ENCODE measurements around the gene IL17B. TPM values are rescaled to one million over a fixed set of nuclear protein-coding genes. Genes with fewer than 3 reads are reported as not detected.
A peak's percentile ranks its signal among the peaks of the same experiment; 100 is the strongest.

The IL17B gene
- total RNA-seq, 4 donors from 2014 or later, result not detected

GRCh38 chr5:149413477-149414210, 34.6 kb upstream of the IL17B start:
- H3K9me3 ChIP-seq, result no peaks in the 10 kb centered on the region
- TF ChIP-seq POLR2A (IDR thresholded peaks at IDR 0.05) (no peak), CTCF (IDR thresholded peaks at IDR 0.05) (no peak)
- no peaks in the 10 kb centered on the region for H3K27me3 ChIP-seq
- H3K4me3 ChIP-seq, result peak overlapping the region in 1 of 4 donors; percentile 55
- H3K4me1 ChIP-seq, result peaks cover 0 to 13% (median 0%) of the 10 kb centered on the region in 4 donors
- peaks cover 0 to 6% (median 0%) of the 10 kb centered on the region in 3 donors for H3K36me3 ChIP-seq
- peak overlapping the region; percentile 35 to 90 (median 66) for H3K27ac ChIP-seq
- DNase-seq, result no peak

GRCh38 chr5:149412783-149413476, 33.8 kb upstream of the IL17B start:
- Histone ChIP-seq H3K9me3 (no peaks in the 10 kb centered on the region), H3K36me3 (peaks cover 0 to 6% (median 0%) of the 10 kb centered on the region in 3 donors), H3K4me3 (peak overlapping the region in 2 of 4 donors; percentile 15 to 55), H3K4me1 (peaks cover 0 to 13% (median 0%) of the 10 kb centered on the region in 4 donors), H3K27ac (peak overlapping the region; percentile 35 to 90 (median 66)), H3K27me3 (no peaks in the 10 kb centered on the region)
- TF ChIP-seq POLR2A (IDR thresholded peaks at IDR 0.05) (no peak), CTCF (IDR thresholded peaks at IDR 0.05) (no peak)
- no peak for DNase-seq

GRCh38 chr5:149411738-149412519, 32.8 kb upstream of the IL17B start:
- peaks cover 0 to 10% (median 0%) of the 10 kb centered on the region in 4 donors for H3K4me1 ChIP-seq
- no peaks in the 10 kb centered on the region for H3K27me3 ChIP-seq
- peaks cover 0 to 6% (median 0%) of the 10 kb centered on the region in 3 donors for H3K36me3 ChIP-seq
- H3K9me3 ChIP-seq, result no peaks in the 10 kb centered on the region
- H3K4me3 ChIP-seq, result peak overlapping the region in 2 of 4 donors; percentile 6 to 55
- TF ChIP-seq CTCF (IDR thresholded peaks at IDR 0.05) (no peak), POLR2A (IDR thresholded peaks at IDR 0.05) (no peak)
- peak overlapping the region; percentile 50 to 90 (median 70) for H3K27ac ChIP-seq
- DNase-seq, result no peak

- Histone ChIP-seq H3K9me3 (no peaks in the 10 kb centered on the region), H3K4me3 (peak overlapping the region in 3 of 4 donors; percentile 22 to 55 (median 38)), H3K4me1 (no peaks in the 10 kb centered on the region), H3K36me3 (peaks cover 0 to 6% (median 0%) of the 10 kb centered on the region in 3 donors), H3K27ac (peak overlapping the region; percentile 63 to 90 (median 70)), H3K27me3 (no peaks in the 10 kb centered on the region)
- no peak for DNase-seq
- no peak for TF ChIP-seq POLR2A (IDR thresholded peaks at IDR 0.05)
- TF ChIP-seq CTCF (IDR thresholded peaks at IDR 0.05), result no peak
Observed at GRCh38 chr5:149410721-149411432, 31.8 kb upstream of the IL17B start.

- Histone ChIP-seq H3K27me3 (no peaks in the 10 kb centered on the region), H3K27ac (peak overlapping the region; percentile 67 to 90 (median 79)), H3K9me3 (no peaks in the 10 kb centered on the region), H3K36me3 (peaks cover 0 to 6% (median 0%) of the 10 kb centered on the region in 3 donors), H3K4me3 (peak overlapping the region in 3 of 4 donors; percentile 25 to 55 (median 38)), H3K4me1 (no peaks in the 10 kb centered on the region)
- TF ChIP-seq CTCF (IDR thresholded peaks at IDR 0.05) (no peak), POLR2A (IDR thresholded peaks at IDR 0.05) (no peak)
- DNase-seq, result no peak
Observed at GRCh38 chr5:149410071-149410470, 31.0 kb upstream of the IL17B start.

All from Peyer's patch (tissue), 4 donors.